A673 (cell line): ENCODE measurements around the gene BHLHE23.

Experiments
- EZH2 ChIP-seq: fragments of 200-600 bp; sonication (generic); IDR thresholded peaks from 2 replicates; pipeline ENCODE4 v1.6.1; 2017; ENCODE audit warnings: borderline replicate concordance, low read depth, mild to moderate bottlenecking, mixed read lengths, antibody characterized with exemption, low read length; ENCODE audit not compliant: poor library complexity, severe bottlenecking
- TF ChIP-seq, protein P1 (sequence below): fragments of 300-800, 200-600 bp; sonication (generic); conservative IDR thresholded peaks from 2 replicates; pipeline ENCODE4 v1.5.1; 2017; ENCODE audit warnings: low read depth, mild to moderate bottlenecking, antibody characterized with exemption, low read length, moderate library complexity, mixed read lengths

GRCh38 chr20:62969179-62969760, 37.5 kb downstream of the BHLHE23 start:
- TF ChIP-seq, protein P1, sequence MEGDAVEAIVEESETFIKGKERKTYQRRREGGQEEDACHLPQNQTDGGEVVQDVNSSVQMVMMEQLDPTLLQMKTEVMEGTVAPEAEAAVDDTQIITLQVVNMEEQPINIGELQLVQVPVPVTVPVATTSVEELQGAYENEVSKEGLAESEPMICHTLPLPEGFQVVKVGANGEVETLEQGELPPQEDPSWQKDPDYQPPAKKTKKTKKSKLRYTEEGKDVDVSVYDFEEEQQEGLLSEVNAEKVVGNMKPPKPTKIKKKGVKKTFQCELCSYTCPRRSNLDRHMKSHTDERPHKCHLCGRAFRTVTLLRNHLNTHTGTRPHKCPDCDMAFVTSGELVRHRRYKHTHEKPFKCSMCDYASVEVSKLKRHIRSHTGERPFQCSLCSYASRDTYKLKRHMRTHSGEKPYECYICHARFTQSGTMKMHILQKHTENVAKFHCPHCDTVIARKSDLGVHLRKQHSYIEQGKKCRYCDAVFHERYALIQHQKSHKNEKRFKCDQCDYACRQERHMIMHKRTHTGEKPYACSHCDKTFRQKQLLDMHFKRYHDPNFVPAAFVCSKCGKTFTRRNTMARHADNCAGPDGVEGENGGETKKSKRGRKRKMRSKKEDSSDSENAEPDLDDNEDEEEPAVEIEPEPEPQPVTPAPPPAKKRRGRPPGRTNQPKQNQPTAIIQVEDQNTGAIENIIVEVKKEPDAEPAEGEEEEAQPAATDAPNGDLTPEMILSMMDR: no peak
- no peak for TF ChIP-seq EZH2
